ENCODE data around the gene ZNF330.

DNA sequence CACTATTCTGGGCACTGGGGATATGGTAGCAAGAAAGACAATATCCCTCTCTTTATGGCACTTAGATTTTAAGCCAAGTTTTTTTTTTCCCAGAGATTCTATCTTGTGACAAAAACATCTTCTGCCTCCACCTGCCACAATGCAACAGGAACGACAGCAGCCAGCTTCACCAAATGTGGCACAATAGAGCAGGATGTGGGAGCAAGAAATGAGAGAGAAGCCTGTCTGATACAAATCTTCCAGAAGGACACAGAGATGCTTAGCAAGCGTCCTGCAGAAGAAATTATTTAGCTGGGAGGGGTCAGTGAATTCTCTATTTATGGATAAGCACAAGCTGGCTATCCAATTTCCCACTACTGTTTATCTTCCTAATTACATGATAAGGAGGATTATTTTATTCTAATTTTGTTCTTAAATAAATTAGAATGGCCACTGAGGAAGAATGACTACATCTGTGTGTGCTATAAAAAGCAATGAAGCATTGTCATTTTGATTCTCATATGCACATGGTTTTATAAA, 27.1 kb upstream of the ZNF330 start:
- TF ChIP-seq, protein P1, sequence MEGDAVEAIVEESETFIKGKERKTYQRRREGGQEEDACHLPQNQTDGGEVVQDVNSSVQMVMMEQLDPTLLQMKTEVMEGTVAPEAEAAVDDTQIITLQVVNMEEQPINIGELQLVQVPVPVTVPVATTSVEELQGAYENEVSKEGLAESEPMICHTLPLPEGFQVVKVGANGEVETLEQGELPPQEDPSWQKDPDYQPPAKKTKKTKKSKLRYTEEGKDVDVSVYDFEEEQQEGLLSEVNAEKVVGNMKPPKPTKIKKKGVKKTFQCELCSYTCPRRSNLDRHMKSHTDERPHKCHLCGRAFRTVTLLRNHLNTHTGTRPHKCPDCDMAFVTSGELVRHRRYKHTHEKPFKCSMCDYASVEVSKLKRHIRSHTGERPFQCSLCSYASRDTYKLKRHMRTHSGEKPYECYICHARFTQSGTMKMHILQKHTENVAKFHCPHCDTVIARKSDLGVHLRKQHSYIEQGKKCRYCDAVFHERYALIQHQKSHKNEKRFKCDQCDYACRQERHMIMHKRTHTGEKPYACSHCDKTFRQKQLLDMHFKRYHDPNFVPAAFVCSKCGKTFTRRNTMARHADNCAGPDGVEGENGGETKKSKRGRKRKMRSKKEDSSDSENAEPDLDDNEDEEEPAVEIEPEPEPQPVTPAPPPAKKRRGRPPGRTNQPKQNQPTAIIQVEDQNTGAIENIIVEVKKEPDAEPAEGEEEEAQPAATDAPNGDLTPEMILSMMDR (IDR thresholded peaks at IDR 0.05): no peak
- TF ChIP-seq, protein P2, sequence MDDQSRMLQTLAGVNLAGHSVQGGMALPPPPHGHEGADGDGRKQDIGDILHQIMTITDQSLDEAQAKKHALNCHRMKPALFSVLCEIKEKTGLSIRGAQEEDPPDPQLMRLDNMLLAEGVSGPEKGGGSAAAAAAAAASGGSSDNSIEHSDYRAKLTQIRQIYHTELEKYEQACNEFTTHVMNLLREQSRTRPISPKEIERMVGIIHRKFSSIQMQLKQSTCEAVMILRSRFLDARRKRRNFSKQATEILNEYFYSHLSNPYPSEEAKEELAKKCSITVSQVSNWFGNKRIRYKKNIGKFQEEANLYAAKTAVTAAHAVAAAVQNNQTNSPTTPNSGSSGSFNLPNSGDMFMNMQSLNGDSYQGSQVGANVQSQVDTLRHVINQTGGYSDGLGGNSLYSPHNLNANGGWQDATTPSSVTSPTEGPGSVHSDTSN (IDR thresholded peaks at IDR 0.05): no peak
- TF ChIP-seq GATA3 (IDR thresholded peaks at IDR 0.05; ENCODE audit: borderline replicate concordance) (no peak), RFX5 (IDR thresholded peaks at IDR 0.05) (no peak), EHF (CRISPR knock-in tag; IDR thresholded peaks at IDR 0.05) (no peak), CHD2 (IDR thresholded peaks at IDR 0.05; ENCODE audit: low read length, partially characterized antibody) (no peak), POLR2A (IDR thresholded peaks at IDR 0.05; ENCODE audit: low read length) (no peak), POLR2AphosphoS2 (conservative IDR thresholded peaks at IDR 0.05; ENCODE audit: low read length) (no peak), CEBPB (IDR thresholded peaks at IDR 0.05) (no peak)
- TF ChIP-seq, protein P3, sequence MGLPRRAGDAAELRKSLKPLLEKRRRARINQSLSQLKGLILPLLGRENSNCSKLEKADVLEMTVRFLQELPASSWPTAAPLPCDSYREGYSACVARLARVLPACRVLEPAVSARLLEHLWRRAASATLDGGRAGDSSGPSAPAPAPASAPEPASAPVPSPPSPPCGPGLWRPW (IDR thresholded peaks at IDR 0.05): no peak
- TF ChIP-seq, protein P4, sequence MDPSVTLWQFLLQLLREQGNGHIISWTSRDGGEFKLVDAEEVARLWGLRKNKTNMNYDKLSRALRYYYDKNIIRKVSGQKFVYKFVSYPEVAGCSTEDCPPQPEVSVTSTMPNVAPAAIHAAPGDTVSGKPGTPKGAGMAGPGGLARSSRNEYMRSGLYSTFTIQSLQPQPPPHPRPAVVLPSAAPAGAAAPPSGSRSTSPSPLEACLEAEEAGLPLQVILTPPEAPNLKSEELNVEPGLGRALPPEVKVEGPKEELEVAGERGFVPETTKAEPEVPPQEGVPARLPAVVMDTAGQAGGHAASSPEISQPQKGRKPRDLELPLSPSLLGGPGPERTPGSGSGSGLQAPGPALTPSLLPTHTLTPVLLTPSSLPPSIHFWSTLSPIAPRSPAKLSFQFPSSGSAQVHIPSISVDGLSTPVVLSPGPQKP (IDR thresholded peaks at IDR 0.05; ENCODE audit: low read depth, low read length): no peak
